H9 (cell line): ENCODE data around the gene OR10H2. TPM values are rescaled to one million over a fixed set of nuclear protein-coding genes. Genes with fewer than 3 reads are reported as not detected.

Experiments used
- DNase-seq: peaks from one replicate; pipeline ENCODE4 v3.0.0-alpha.2; 2017
- H2AFZ ChIP-seq: one replicate; pipeline ENCODE4 v1.6.1; 2013; ENCODE audit warnings: mild to moderate bottlenecking, low read length, control low read depth, moderate library complexity
- H2AK5ac ChIP-seq: 2 replicates; pipeline ENCODE4 v1.6.1; 2013; ENCODE audit warnings: low read length, control low read depth, mixed read lengths; ENCODE audit not compliant: insufficient read length
- H2BK120ac ChIP-seq: one replicate; pipeline ENCODE4 v1.6.1; 2013; ENCODE audit warnings: low read depth, mild to moderate bottlenecking, low read length, control low read depth, inconsistent platforms; ENCODE audit not compliant: poor library complexity, severe bottlenecking
- H2BK12ac ChIP-seq: 2 replicates; pipeline ENCODE4 v1.6.1; 2013; ENCODE audit warnings: low read length, control low read depth, mixed read lengths, low read depth; ENCODE audit not compliant: insufficient read length
- H2BK15ac ChIP-seq: 2 replicates; pipeline ENCODE4 v1.6.1; 2013; ENCODE audit warnings: low read depth, low read length, control low read depth
- H2BK20ac ChIP-seq: one replicate; pipeline ENCODE4 v1.6.1; 2013; ENCODE audit warnings: low read depth, mild to moderate bottlenecking, low read length, control low read depth, inconsistent platforms; ENCODE audit not compliant: poor library complexity, severe bottlenecking
- H2BK5ac ChIP-seq: 2 replicates; pipeline ENCODE4 v1.6.1; 2013; ENCODE audit warnings: low read length, control low read depth, mixed read lengths; ENCODE audit not compliant: insufficient read length
- H3K14ac ChIP-seq: 2 replicates; pipeline ENCODE4 v1.6.1; 2013; ENCODE audit warnings: low read length, control low read depth; ENCODE audit not compliant: insufficient read depth
- H3K18ac ChIP-seq: 2 replicates; pipeline ENCODE4 v1.6.1; 2013; ENCODE audit warnings: low read depth, mild to moderate bottlenecking, mixed read lengths, low read length, control low read depth; ENCODE audit not compliant: insufficient read length
- H3K23ac ChIP-seq: 2 replicates; pipeline ENCODE4 v1.6.1; 2013; ENCODE audit warnings: low read length, control low read depth, mixed read lengths, low read depth; ENCODE audit not compliant: insufficient read length
- H3K23me2 ChIP-seq: 2 replicates; pipeline ENCODE4 v1.6.1; 2013; ENCODE audit warnings: low read depth, mild to moderate bottlenecking, mixed read lengths, low read length, control low read depth; ENCODE audit not compliant: insufficient read length, poor library complexity, severe bottlenecking
- H3K27ac ChIP-seq: 2 replicates; pipeline ENCODE4 v1.5.1; 2013; ENCODE audit warnings: low read length, control low read depth, mixed read lengths, low read depth; ENCODE audit not compliant: insufficient read length
- H3K27me3 ChIP-seq: 2 replicates; pipeline ENCODE4 v1.6.1; 2013; ENCODE audit warnings: low read length, control low read depth, inconsistent platforms; ENCODE audit not compliant: insufficient read depth
- H3K4ac ChIP-seq: 2 replicates; pipeline ENCODE4 v1.6.1; 2013; ENCODE audit warnings: low read depth, mild to moderate bottlenecking, control low read depth, inconsistent platforms, low read length, moderate library complexity
- H3K4me1 ChIP-seq: 2 replicates; pipeline ENCODE4 v1.6.1; 2013; ENCODE audit warnings: low read length, control low read depth, inconsistent platforms; ENCODE audit not compliant: insufficient read depth
- H3K4me2 ChIP-seq: 2 replicates; pipeline ENCODE4 v1.6.1; 2013; ENCODE audit warnings: low read length, control low read depth, mixed read lengths; ENCODE audit not compliant: insufficient read length, insufficient read depth
- H3K56ac ChIP-seq: 2 replicates; pipeline ENCODE4 v1.6.1; 2013; ENCODE audit warnings: low read depth, mild to moderate bottlenecking, mixed read lengths, low read length, control low read depth; ENCODE audit not compliant: insufficient read length
- H3K79me1 ChIP-seq: 2 replicates; pipeline ENCODE4 v1.6.1; 2013; ENCODE audit warnings: low read depth, mild to moderate bottlenecking, moderate library complexity, low read length, control low read depth, inconsistent platforms; ENCODE audit not compliant: insufficient read depth, poor library complexity, severe bottlenecking
- H3K79me2 ChIP-seq: 2 replicates; pipeline ENCODE4 v1.6.1; 2013; ENCODE audit warnings: low read length, control low read depth, inconsistent platforms; ENCODE audit not compliant: insufficient read depth
- H3K9ac ChIP-seq: 2 replicates; pipeline ENCODE4 v1.6.1; 2013; ENCODE audit warnings: low read length, control low read depth, mixed read lengths; ENCODE audit not compliant: insufficient read length; ENCODE audit errors: extremely low read depth
- H3K9me3 ChIP-seq: one replicate; pipeline ENCODE4 v1.6.1; 2013; ENCODE audit warnings: low read depth, low read length, inconsistent platforms; ENCODE audit not compliant: control insufficient read depth
- H3T11ph ChIP-seq: one replicate; pipeline ENCODE4 v1.6.1; 2013; ENCODE audit warnings: mild to moderate bottlenecking, low read length, control low read depth, inconsistent platforms
- H4K20me1 ChIP-seq: one replicate; pipeline ENCODE4 v1.6.1; 2013; ENCODE audit not compliant: control insufficient read depth, insufficient read length, insufficient read depth
- H4K5ac ChIP-seq: 2 replicates; pipeline ENCODE4 v1.6.1; 2013; ENCODE audit warnings: low read depth, mild to moderate bottlenecking, mixed read lengths, low read length, control low read depth; ENCODE audit not compliant: insufficient read length
- H4K8ac ChIP-seq: replicated peaks from 2 replicates; pipeline ENCODE4 v1.6.1; 2013; ENCODE audit warnings: low read length, control low read depth, mixed read lengths, low read depth; ENCODE audit not compliant: insufficient read length
- H4K91ac ChIP-seq: 2 replicates; pipeline ENCODE4 v1.6.1; 2013; ENCODE audit warnings: low read depth, mild to moderate bottlenecking, moderate library complexity, mixed read lengths, low read length, control low read depth; ENCODE audit not compliant: insufficient read length
- H3K27ac Mint-ChIP-seq, 3 experiments: 2 replicates in 2 of 3; 3 replicates in 1 of 3; pipeline ENCODE4 v1.8.0; 2020 to 2021; ENCODE audit warnings: mixed read lengths in 3 of 3, mild to moderate bottlenecking in 1 of 3, moderate library complexity in 1 of 3
- H3K27me3 Mint-ChIP-seq: 2 replicates; pipeline ENCODE4 v1.8.0; 2021; ENCODE audit warnings: low read depth, mild to moderate bottlenecking, moderate library complexity, mixed read lengths
- H3K36me3 Mint-ChIP-seq, 3 experiments: 2 replicates in 2 of 3; 3 replicates in 1 of 3; pipeline ENCODE4 v1.8.0; 2020 to 2021; ENCODE audit warnings: low read depth in 3 of 3, mixed read lengths in 3 of 3; ENCODE audit not compliant: insufficient read depth in 1 of 3
- H3K4me1 Mint-ChIP-seq, 2 experiments: 2 replicates each; pipeline ENCODE4 v1.8.0; 2020; ENCODE audit warnings: mixed read lengths in 2 of 2
- H3K4me3 Mint-ChIP-seq, 2 experiments: 2 replicates in 1 of 2; 3 replicates in 1 of 2; pipeline ENCODE4 v1.8.0; 2020 to 2021; ENCODE audit warnings: mild to moderate bottlenecking in 2 of 2, mixed read lengths in 2 of 2, moderate library complexity in 1 of 2
- H3K9me3 Mint-ChIP-seq, 2 experiments: 2 replicates in 1 of 2; 3 replicates in 1 of 2; pipeline ENCODE4 v1.8.0; 2020; ENCODE audit warnings: mild to moderate bottlenecking in 2 of 2, mixed read lengths in 2 of 2, moderate library complexity in 1 of 2
- WGBS: extraction: QIAGEN DNeasy Blood & Tissue Kit; methylation state at CpG from one replicate; pipeline ENCODE4 v1.1.7; 2013; ENCODE audit warnings: missing lambda C conversion rate, low lambda C conversion rate, mixed read lengths; ENCODE audit not compliant: insufficient read length; ENCODE audit errors: extremely low coverage; 5-methylcytosine and 5-hydroxymethylcytosine counted together
- total RNA-seq: library from RNA; stranded (reverse); gene quantifications from 2 replicates; pipeline ENCODE4 v1.2.1, GENCODE V29; 2021
- TF ChIP-seq, protein P1 (sequence below): fragments of 200-600 bp; sonication (generic); conservative IDR thresholded peaks from 3 replicates; pipeline ENCODE4 v1.8.0; 2021; ENCODE audit warnings: antibody characterized with exemption, mild to moderate bottlenecking

OR10H2 gene
- total RNA-seq, 1 experiment from 2014 or later: not detected

GRCh38 chr19:15715642-15716041 is 12.2 kb upstream of the OR10H2 start:
- Histone ChIP-seq H3K27ac (no peak overlapping the region), H4K5ac (no peak overlapping the region), H3K79me1 (no peaks in the 10 kb centered on the region), H3K56ac (no peak overlapping the region), H2AFZ (no peak overlapping the region), H3K4me1 (no peaks in the 10 kb centered on the region), H3K79me2 (no peaks in the 10 kb centered on the region), H3K18ac (no peak overlapping the region), H3T11ph (no peak overlapping the region), H3K9me3 (peaks cover 64% of the 10 kb centered on the region), H3K14ac (no peak overlapping the region), H2BK5ac (no peak overlapping the region), H2BK120ac (no peak overlapping the region), H2BK12ac (no peak overlapping the region), H3K23ac (no peak overlapping the region), H4K20me1 (no peaks in the 10 kb centered on the region), H3K23me2 (no peaks in the 10 kb centered on the region), H2BK20ac (no peak overlapping the region), H4K8ac (no peak overlapping the region), H3K9ac (no peak overlapping the region), H2BK15ac (no peak overlapping the region), H3K4ac (no peak overlapping the region), H4K91ac (no peak overlapping the region), H2AK5ac (no peak overlapping the region), H3K4me2 (no peak overlapping the region), H3K27me3 (no peaks in the 10 kb centered on the region)
- no peak overlapping the region for H3K27ac Mint-ChIP-seq
- no peaks in the 10 kb centered on the region for H3K4me1 Mint-ChIP-seq
- no peak overlapping the region for H3K4me3 Mint-ChIP-seq
- TF ChIP-seq, protein P1, sequence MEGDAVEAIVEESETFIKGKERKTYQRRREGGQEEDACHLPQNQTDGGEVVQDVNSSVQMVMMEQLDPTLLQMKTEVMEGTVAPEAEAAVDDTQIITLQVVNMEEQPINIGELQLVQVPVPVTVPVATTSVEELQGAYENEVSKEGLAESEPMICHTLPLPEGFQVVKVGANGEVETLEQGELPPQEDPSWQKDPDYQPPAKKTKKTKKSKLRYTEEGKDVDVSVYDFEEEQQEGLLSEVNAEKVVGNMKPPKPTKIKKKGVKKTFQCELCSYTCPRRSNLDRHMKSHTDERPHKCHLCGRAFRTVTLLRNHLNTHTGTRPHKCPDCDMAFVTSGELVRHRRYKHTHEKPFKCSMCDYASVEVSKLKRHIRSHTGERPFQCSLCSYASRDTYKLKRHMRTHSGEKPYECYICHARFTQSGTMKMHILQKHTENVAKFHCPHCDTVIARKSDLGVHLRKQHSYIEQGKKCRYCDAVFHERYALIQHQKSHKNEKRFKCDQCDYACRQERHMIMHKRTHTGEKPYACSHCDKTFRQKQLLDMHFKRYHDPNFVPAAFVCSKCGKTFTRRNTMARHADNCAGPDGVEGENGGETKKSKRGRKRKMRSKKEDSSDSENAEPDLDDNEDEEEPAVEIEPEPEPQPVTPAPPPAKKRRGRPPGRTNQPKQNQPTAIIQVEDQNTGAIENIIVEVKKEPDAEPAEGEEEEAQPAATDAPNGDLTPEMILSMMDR: no peak
- WGBS: no CpG with 5 or more reads among the region's 1 CpG
- peaks cover 7 to 23% (median 9%) of the 10 kb centered on the region in 3 experiments; a peak in 6 of 7 replicates for H3K36me3 Mint-ChIP-seq
- no peak for DNase-seq
- peaks cover 3% of the 10 kb centered on the region for H3K27me3 Mint-ChIP-seq
- H3K9me3 Mint-ChIP-seq: peaks cover 88 to 89% of the 10 kb centered on the region in 2 experiments
